Esophagus squamous epithelium (tissue), 5 donors: ENCODE measurements around the gene PAAF1. TPM values are rescaled to one million over a fixed set of nuclear protein-coding genes. Genes with fewer than 3 reads are reported as not detected.

Experiments
- DNase-seq: peaks from one replicate; lab custom pipeline; 2025; lab: John Stamatoyannopoulos, UW
- H3K27ac ChIP-seq, 4 donors: fragments of 200-600 bp; sonication (generic); one replicate each; pipeline ENCODE4 v1.5.1; 2016 to 2019; ENCODE audit warnings: mild to moderate bottlenecking in 1 of 4
- H3K27me3 ChIP-seq, 4 donors: fragments of 200-600 bp; sonication (generic); 1 replicate in 3 of 4; 2 replicates in 1 of 4; pipeline versions ENCODE4 v1.5.1 to v1.6.0; 2017 to 2021; ENCODE audit warnings: antibody characterized with exemption in 1 of 4
- H3K36me3 ChIP-seq, 3 donors: fragments of 200-600 bp; sonication (generic); one replicate each; pipeline ENCODE4 v1.5.1; 2016 to 2019
- H3K4me1 ChIP-seq, 3 donors: fragments of 200-600 bp; sonication (generic); one replicate each; pipeline ENCODE4 v1.5.1; 2017 to 2019
- H3K4me3 ChIP-seq, 4 donors: fragments of 200-600 bp; sonication (generic); 1 replicate in 3 of 4; 2 replicates in 1 of 4; pipeline ENCODE4 v1.5.1; 2016 to 2019; ENCODE audit warnings: mild to moderate bottlenecking in 2 of 4, moderate library complexity in 1 of 4
- H3K9me3 ChIP-seq, 3 donors: fragments of 200-600 bp; sonication (generic); one replicate each; pipeline ENCODE4 v1.5.1; 2016 to 2019
- CTCF ChIP-seq, 6 experiments: fragments of 450-650 bp in 4 of 6; fragments of 200-600 bp in 2 of 6; sonication (generic) in 2 of 6; IDR thresholded peaks; one replicate each; pipeline ENCODE4 v1.5.1; 2016 to 2019; ENCODE audit warnings: antibody characterized with exemption in 6 of 6, mild to moderate bottlenecking in 4 of 6, moderate library complexity in 4 of 6
- POLR2A ChIP-seq, 4 donors: fragments of 450-650 bp; IDR thresholded peaks; one replicate each; pipeline ENCODE4 v1.6.1; 2017; ENCODE audit warnings: antibody characterized with exemption in 4 of 4, mild to moderate bottlenecking in 4 of 4, moderate library complexity in 3 of 4
- WGBS, 2 donors: methylation state at CpG; one replicate each; pipeline ENCODE4 v1.1.5; 2018; 5-methylcytosine and 5-hydroxymethylcytosine counted together
- intact Hi-C: fragments of 100-400 bp; cut with DNase I; formaldehyde crosslinking; loops from one replicate; pipeline ENCODE4 v1.15.0; 2022
- total RNA-seq, 4 donors: library from RNA; depleted of rRNA; stranded (reverse); fragments of >200 nt; gene quantifications; one replicate each; pipeline ENCODE4 v1.1.0, GENCODE V29; 2016
- donor health status: DM: yes; HTN: yes; CAD: no.

PAAF1 gene
- total RNA-seq, 4 donors from 2014 or later = 4.3 to 10.9 (median 8.3) TPM

- Histone ChIP-seq H3K36me3 (no peaks in the 10 kb centered on the region), H3K4me3 (no peak overlapping the region), H3K27ac (no peak overlapping the region), H3K4me1 (peaks cover 0 to 7% (median 0%) of the 10 kb centered on the region in 3 donors), H3K9me3 (no peaks in the 10 kb centered on the region), H3K27me3 (peaks cover 0 to under 1% (median 0%) of the 10 kb centered on the region in 4 donors)
- DNase-seq = no peak
- TF ChIP-seq CTCF (IDR thresholded peaks at IDR 0.05) (no peak), POLR2A (IDR thresholded peaks at IDR 0.05) (no peak)
- WGBS, 2 donors = 73 to 95% methylated on average over 7 of the region's 7 CpGs
- intact Hi-C loops = no loop called here
Observed at GRCh38 chr11:73951797-73952196, 75.0 kb downstream of the PAAF1 start.

GRCh38 chr11:73956876-73957653, 80.3 kb downstream of the PAAF1 start:
- H3K36me3 ChIP-seq = no peaks in the 10 kb centered on the region
- peaks cover 0 to 21% (median 0%) of the 10 kb centered on the region in 4 donors for H3K27me3 ChIP-seq
- 45 to 56% methylated on average over 21 of the region's 29 CpGs for WGBS, 2 donors
- intact Hi-C loops = no loop called here
- TF ChIP-seq CTCF (IDR thresholded peaks at IDR 0.05) (no peak), POLR2A (IDR thresholded peaks at IDR 0.05) (no peak)
- no peak overlapping the region for H3K27ac ChIP-seq
- no peak for DNase-seq
- peaks cover 0 to 7% (median 0%) of the 10 kb centered on the region in 3 donors for H3K4me1 ChIP-seq
- no peaks in the 10 kb centered on the region for H3K9me3 ChIP-seq
- H3K4me3 ChIP-seq = no peak overlapping the region

- H3K4me3 ChIP-seq = no peak overlapping the region
- peaks cover 0 to 7% (median 0%) of the 10 kb centered on the region in 3 donors for H3K4me1 ChIP-seq
- DNase-seq = no peak
- intact Hi-C loops = no loop called here
- H3K27ac ChIP-seq = no peak overlapping the region
- no peaks in the 10 kb centered on the region for H3K9me3 ChIP-seq
- peaks cover 0 to 21% (median 0%) of the 10 kb centered on the region in 4 donors for H3K27me3 ChIP-seq
- H3K36me3 ChIP-seq = no peaks in the 10 kb centered on the region
- TF ChIP-seq CTCF (IDR thresholded peaks at IDR 0.05) = no peak
- no peak for TF ChIP-seq POLR2A (IDR thresholded peaks at IDR 0.05)
- WGBS, 2 donors = 56 to 64% methylated on average over 15 to 20 of the region's 25 CpGs
Observed at GRCh38 chr11:73957654-73958361, 81.0 kb downstream of the PAAF1 start.

- no peak for DNase-seq
- Histone ChIP-seq H3K9me3 (no peaks in the 10 kb centered on the region), H3K27me3 (peaks cover 0 to 21% (median 0%) of the 10 kb centered on the region in 4 donors), H3K27ac (no peak overlapping the region), H3K4me3 (no peak overlapping the region), H3K4me1 (peaks cover 0 to 7% (median 0%) of the 10 kb centered on the region in 3 donors), H3K36me3 (no peaks in the 10 kb centered on the region)
- WGBS, 2 donors = 65 to 80% methylated on average over 6 to 14 of the region's 18 CpGs
- intact Hi-C loops = no loop called here
- TF ChIP-seq POLR2A (IDR thresholded peaks at IDR 0.05) (no peak), CTCF (IDR thresholded peaks at IDR 0.05) (no peak)
Observed at GRCh38 chr11:73958521-73959141, 81.8 kb downstream of the PAAF1 start.
